Measurements from ENCODE around the gene LUZP1. TPM values are rescaled to one million over a fixed set of nuclear protein-coding genes. Genes with fewer than 3 reads are reported as not detected.

LUZP1 gene
- total and polyA plus RNA-seq, 2 donors (not counting 3 experiments of a cell fraction or from before 2014, with no cell fraction given): 26.3 to 82.4 TPM

DNA sequence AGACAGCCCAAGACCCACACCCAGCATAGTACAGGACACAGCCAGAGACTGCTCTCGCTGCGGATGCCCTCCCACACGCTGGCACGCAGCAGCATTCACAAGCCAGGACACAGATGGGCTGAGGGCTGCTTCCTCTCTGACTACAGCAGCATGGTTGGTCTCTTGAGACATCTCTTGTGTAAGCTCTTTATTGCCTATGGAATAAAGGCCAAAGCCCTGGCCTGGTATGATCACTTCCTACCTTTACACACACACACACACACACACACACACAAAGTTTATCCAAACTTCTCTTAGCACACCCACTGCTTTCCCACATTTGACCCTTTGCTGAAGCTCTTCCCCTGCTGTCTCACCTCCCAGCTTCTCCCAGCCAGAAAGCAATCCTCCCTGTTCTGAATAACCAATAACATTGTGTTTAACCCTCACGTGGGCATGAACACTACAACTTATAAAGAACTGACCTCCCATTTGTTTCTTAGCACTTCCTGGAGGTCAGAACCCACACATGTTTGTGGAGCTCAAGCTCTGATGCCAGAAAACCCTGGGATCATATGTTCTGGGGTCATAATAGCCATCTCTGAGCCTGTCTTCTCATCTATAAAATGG lies 1.2 kb upstream of the LUZP1 start:
- Histone ChIP-seq H3K9ac (replicated peaks; ENCODE audit: extremely low read depth, insufficient read depth, low read length) (peak overlapping the region; percentile 92), H3K79me2 (ENCODE audit: control insufficient read depth, insufficient read depth, low read length) (peaks cover 35% of the 10 kb centered on the region), H3K27me3 (ENCODE audit: control insufficient read depth in 2 of 2, insufficient read depth in 2 of 2, low read length in 2 of 2) (no peaks in the 10 kb centered on the region), H2AFZ (ENCODE audit: low read depth, low read length) (peak overlapping the region; percentile 29), H3K4me1 (ENCODE audit: control insufficient read depth, extremely low read depth, insufficient read depth, low read length) (peaks cover 31% of the 10 kb centered on the region), H3K27ac (ENCODE audit: insufficient read depth, low read depth, low read length) (peak overlapping the region; percentile 77), H4K20me1 (replicated peaks; ENCODE audit: control insufficient read depth, extremely low read depth, insufficient read depth, low read length) (peaks cover 11% of the 10 kb centered on the region), H3K4me3 (replicated peaks in 1 of 3; ENCODE audit: insufficient read depth in 1 of 3, low read depth in 1 of 3, low read length in 3 of 3) (peak overlapping the region in 1 of 3 experiments; percentile 73), H3K4me2 (ENCODE audit: insufficient read depth, low read length) (peak overlapping the region; percentile 57), H3K9me3 (replicated peaks; ENCODE audit: control insufficient read depth, insufficient read depth, low read length) (no peaks in the 10 kb centered on the region), H3K9me1 (replicated peaks; ENCODE audit: control insufficient read depth, extremely low read depth, insufficient read depth, low read length) (no peaks in the 10 kb centered on the region), H3K36me3 (ENCODE audit: control insufficient read depth in 2 of 2, extremely low read depth in 1 of 2, insufficient read depth in 2 of 2, low read length in 2 of 2) (no peaks in the 10 kb centered on the region)
- ChIA-PET CTCF (interaction anchor here (0.5 to 13.1 kb wide), 5 partner anchors 9 to 108 kb away, joined by 3 to 129 read pairs (median 34); no protein-coding TSS in a partner anchor), POLR2A (interaction anchor here (0.9 to 3.6 kb wide), 4 partner anchors 10 to 58 kb away, joined by 3 to 12 read pairs (median 4); no protein-coding TSS in a partner anchor)
- no peak for TF ChIP-seq GATA2 (IDR thresholded peaks at IDR 0.05; ENCODE audit: insufficient read depth, insufficient read length, low read depth, low read length)
- TF ChIP-seq, protein P1, sequence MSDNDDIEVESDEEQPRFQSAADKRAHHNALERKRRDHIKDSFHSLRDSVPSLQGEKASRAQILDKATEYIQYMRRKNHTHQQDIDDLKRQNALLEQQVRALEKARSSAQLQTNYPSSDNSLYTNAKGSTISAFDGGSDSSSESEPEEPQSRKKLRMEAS (IDR thresholded peaks at IDR 0.05; ENCODE audit: insufficient read depth, insufficient read length): peak; percentile 87
- no peak for TF ChIP-seq FOS (IDR thresholded peaks at IDR 0.05; ENCODE audit: borderline replicate concordance, insufficient read depth, low read length)
- TF ChIP-seq POLR2A (IDR thresholded peaks at IDR 0.05; ENCODE audit: low read depth, low read length): peak; percentile 38
- no peak for TF ChIP-seq JUN (IDR thresholded peaks at IDR 0.05; ENCODE audit: borderline replicate concordance, insufficient read depth, insufficient read length, low read depth)
- no TSS peak for BruUV-seq (replicated peaks)
- DNase-seq (ENCODE audit: low read depth, low spot score): peak; percentile 91
- dilution Hi-C loops (cut with MboI; ENCODE audit: extremely low pct_ligation_motif_present, low sequenced_read_pairs) (no loop called here), intact Hi-C loops (cut with micrococcal nuclease) (loop anchor here (2.0 kb wide), 1 partner anchor 37 kb away; no protein-coding TSS in a partner anchor)
- peak; percentile 96 for FAIRE-seq

DNA sequence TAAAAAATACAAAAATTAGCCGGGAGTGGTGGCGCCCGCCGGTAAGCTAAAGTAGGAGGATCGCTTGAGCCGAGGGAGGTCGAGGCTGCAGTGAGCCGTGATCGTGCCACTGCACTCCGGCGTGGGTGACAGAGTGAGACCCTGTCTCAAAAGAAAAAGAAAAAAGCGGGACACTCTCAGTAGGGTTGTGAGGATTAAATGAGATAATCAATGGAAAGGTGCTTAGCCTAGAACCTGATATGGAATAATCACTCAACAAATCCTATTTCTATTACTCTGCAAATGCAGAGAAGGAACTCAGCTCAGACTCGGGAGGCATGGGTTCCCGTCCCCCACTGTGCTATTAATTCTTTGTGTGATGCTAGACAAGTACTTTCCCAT lies 529 bp upstream of the LUZP1 start:
- Histone ChIP-seq H3K79me2 (ENCODE audit: control insufficient read depth, insufficient read depth, low read length) (peaks cover 41% of the 10 kb centered on the region), H3K36me3 (ENCODE audit: control insufficient read depth in 2 of 2, extremely low read depth in 1 of 2, insufficient read depth in 2 of 2, low read length in 2 of 2) (no peaks in the 10 kb centered on the region), H3K9me1 (replicated peaks; ENCODE audit: control insufficient read depth, extremely low read depth, insufficient read depth, low read length) (no peaks in the 10 kb centered on the region), H4K20me1 (replicated peaks; ENCODE audit: control insufficient read depth, extremely low read depth, insufficient read depth, low read length) (peaks cover 11% of the 10 kb centered on the region), H3K9ac (replicated peaks; ENCODE audit: extremely low read depth, insufficient read depth, low read length) (peak overlapping the region; percentile 92), H3K4me2 (ENCODE audit: insufficient read depth, low read length) (peak overlapping the region; percentile 57), H2AFZ (ENCODE audit: low read depth, low read length) (peak overlapping the region; percentile 63), H3K27me3 (ENCODE audit: control insufficient read depth in 2 of 2, insufficient read depth in 2 of 2, low read length in 2 of 2) (no peaks in the 10 kb centered on the region), H3K4me1 (ENCODE audit: control insufficient read depth, extremely low read depth, insufficient read depth, low read length) (peaks cover 31% of the 10 kb centered on the region), H3K27ac (ENCODE audit: insufficient read depth, low read depth, low read length) (peak overlapping the region; percentile 77), H3K9me3 (replicated peaks; ENCODE audit: control insufficient read depth, insufficient read depth, low read length) (no peaks in the 10 kb centered on the region), H3K4me3 (replicated peaks in 1 of 3; ENCODE audit: insufficient read depth in 1 of 3, low read depth in 1 of 3, low read length in 3 of 3) (peak overlapping the region; percentile 68 to 93 (median 73))
- ChIA-PET CTCF (interaction anchor here (0.5 to 13.1 kb wide), 8 partner anchors 10 to 109 kb away, joined by 3 to 129 read pairs (median 8); no protein-coding TSS in a partner anchor), POLR2A (interaction anchor here (0.6 to 3.6 kb wide), 8 partner anchors 9 to 406 kb away, joined by 3 to 12 read pairs (median 4); no protein-coding TSS in a partner anchor)
- intact Hi-C loops (cut with micrococcal nuclease): loop anchor here (2.0 kb wide), 1 partner anchor 36 kb away; no protein-coding TSS in a partner anchor
- FAIRE-seq (no peak), DNase-seq (ENCODE audit: low read depth, low spot score) (no peak)
- dilution Hi-C loops (cut with MboI; ENCODE audit: extremely low pct_ligation_motif_present, low sequenced_read_pairs): no loop called here
- TF ChIP-seq POLR2AphosphoS5 (IDR thresholded peaks at IDR 0.05; ENCODE audit: insufficient read depth, low read depth, low read length) (no peak), MYC (IDR thresholded peaks at IDR 0.05; ENCODE audit: low read depth, low read length) (no peak), POLR2A (IDR thresholded peaks at IDR 0.05; ENCODE audit: low read depth, low read length) (no peak), GATA2 (IDR thresholded peaks at IDR 0.05; ENCODE audit: insufficient read depth, insufficient read length, low read depth, low read length) (no peak), FOS (IDR thresholded peaks at IDR 0.05; ENCODE audit: borderline replicate concordance, insufficient read depth, low read length) (no peak), EZH2 (IDR thresholded peaks at IDR 0.05; ENCODE audit: borderline replicate concordance, low read depth, low read length, severe bottlenecking) (no peak), JUN (IDR thresholded peaks at IDR 0.05; ENCODE audit: borderline replicate concordance, insufficient read depth, insufficient read length, low read depth) (no peak)
- TF ChIP-seq, protein P1 (IDR thresholded peaks at IDR 0.05; ENCODE audit: insufficient read depth, insufficient read length): no peak
- TF ChIP-seq, protein P2, sequence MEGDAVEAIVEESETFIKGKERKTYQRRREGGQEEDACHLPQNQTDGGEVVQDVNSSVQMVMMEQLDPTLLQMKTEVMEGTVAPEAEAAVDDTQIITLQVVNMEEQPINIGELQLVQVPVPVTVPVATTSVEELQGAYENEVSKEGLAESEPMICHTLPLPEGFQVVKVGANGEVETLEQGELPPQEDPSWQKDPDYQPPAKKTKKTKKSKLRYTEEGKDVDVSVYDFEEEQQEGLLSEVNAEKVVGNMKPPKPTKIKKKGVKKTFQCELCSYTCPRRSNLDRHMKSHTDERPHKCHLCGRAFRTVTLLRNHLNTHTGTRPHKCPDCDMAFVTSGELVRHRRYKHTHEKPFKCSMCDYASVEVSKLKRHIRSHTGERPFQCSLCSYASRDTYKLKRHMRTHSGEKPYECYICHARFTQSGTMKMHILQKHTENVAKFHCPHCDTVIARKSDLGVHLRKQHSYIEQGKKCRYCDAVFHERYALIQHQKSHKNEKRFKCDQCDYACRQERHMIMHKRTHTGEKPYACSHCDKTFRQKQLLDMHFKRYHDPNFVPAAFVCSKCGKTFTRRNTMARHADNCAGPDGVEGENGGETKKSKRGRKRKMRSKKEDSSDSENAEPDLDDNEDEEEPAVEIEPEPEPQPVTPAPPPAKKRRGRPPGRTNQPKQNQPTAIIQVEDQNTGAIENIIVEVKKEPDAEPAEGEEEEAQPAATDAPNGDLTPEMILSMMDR (IDR thresholded peaks at IDR 0.05; ENCODE audit: extremely low read depth in 1 of 2, insufficient read depth in 1 of 2, low read depth in 1 of 2, low read length in 2 of 2): no peak
- BruUV-seq (replicated peaks): TSS peak; percentile 80
